Trophoblast cell (in vitro differentiated cells and primary cell): Measurements from ENCODE around the gene AP1G1.
A peak's percentile ranks its signal among the peaks of the same experiment; 100 is the strongest.

Experiments
- DNase-seq, 2 donors: peaks; one replicate each; pipeline ENCODE4 v3.0.0-alpha.2; 2016
- H2AFZ ChIP-seq: 2 replicates; pipeline ENCODE4 v1.6.1; 2013; ENCODE audit warnings: low read length, moderate library complexity, mild to moderate bottlenecking; ENCODE audit not compliant: insufficient read depth, poor library complexity
- H2AK5ac ChIP-seq: 2 replicates; pipeline ENCODE4 v1.6.1; 2013; ENCODE audit warnings: mild to moderate bottlenecking, low read length
- H2BK120ac ChIP-seq: 2 replicates; pipeline ENCODE4 v1.6.1; 2013; ENCODE audit warnings: low read length, mild to moderate bottlenecking, moderate library complexity; ENCODE audit not compliant: insufficient read depth, poor library complexity
- H2BK12ac ChIP-seq: 2 replicates; pipeline ENCODE4 v1.6.1; 2013; ENCODE audit warnings: mild to moderate bottlenecking, low read length, moderate library complexity
- H2BK5ac ChIP-seq: 2 replicates; pipeline ENCODE4 v1.6.1; 2013; ENCODE audit warnings: low read length, low read depth, moderate library complexity, mild to moderate bottlenecking; ENCODE audit not compliant: poor library complexity
- H3K14ac ChIP-seq: 2 replicates; pipeline ENCODE4 v1.6.1; 2013; ENCODE audit warnings: mild to moderate bottlenecking, low read length
- H3K18ac ChIP-seq: 2 replicates; pipeline ENCODE4 v1.6.1; 2013; ENCODE audit warnings: mild to moderate bottlenecking, low read length
- H3K23ac ChIP-seq: 2 replicates; pipeline ENCODE4 v1.6.1; 2013; ENCODE audit warnings: low read length
- H3K27ac ChIP-seq: 2 replicates; pipeline ENCODE4 v1.5.1; 2013; ENCODE audit warnings: low read depth, mild to moderate bottlenecking, inconsistent platforms, low read length, moderate library complexity
- H3K27me3 ChIP-seq: 2 replicates; pipeline ENCODE4 v1.6.1; 2013; ENCODE audit warnings: inconsistent platforms, mild to moderate bottlenecking, low read length, moderate library complexity; ENCODE audit not compliant: insufficient read depth
- H3K36me3 ChIP-seq, 2 experiments: 1 replicate in 1 of 2; 2 replicates in 1 of 2; pipeline ENCODE4 v1.6.1; 2013; ENCODE audit warnings: low read length in 2 of 2, mild to moderate bottlenecking in 2 of 2, moderate library complexity in 1 of 2; ENCODE audit not compliant: insufficient read depth in 2 of 2, control insufficient read depth in 1 of 2
- H3K4ac ChIP-seq: 2 replicates; pipeline ENCODE4 v1.6.1; 2013; ENCODE audit warnings: low read depth, mild to moderate bottlenecking, low read length, moderate library complexity
- H3K4me1 ChIP-seq, 2 experiments: 1 replicate in 1 of 2; 2 replicates in 1 of 2; pipeline ENCODE4 v1.6.1; 2013; ENCODE audit warnings: low read length in 2 of 2, mild to moderate bottlenecking in 2 of 2, moderate library complexity in 1 of 2; ENCODE audit not compliant: insufficient read depth in 2 of 2, control insufficient read depth in 1 of 2
- H3K4me2 ChIP-seq: 2 replicates; pipeline ENCODE4 v1.6.1; 2013; ENCODE audit warnings: inconsistent platforms, mild to moderate bottlenecking, low read length, moderate library complexity
- H3K4me3 ChIP-seq: 2 replicates; pipeline ENCODE4 v1.5.1; 2013; ENCODE audit warnings: mild to moderate bottlenecking, low read depth, low read length, inconsistent platforms
- H3K79me1 ChIP-seq: one replicate; pipeline ENCODE4 v1.6.1; 2013; ENCODE audit warnings: low read length
- H3K79me2 ChIP-seq: 2 replicates; pipeline ENCODE4 v1.6.1; 2013; ENCODE audit warnings: low read length, mild to moderate bottlenecking; ENCODE audit not compliant: control insufficient read depth, insufficient read depth, poor library complexity
- H3K9ac ChIP-seq: 2 replicates; pipeline ENCODE4 v1.6.1; 2013; ENCODE audit warnings: mild to moderate bottlenecking, low read length
- H3K9me3 ChIP-seq: 2 replicates; pipeline ENCODE4 v1.6.1; 2013; ENCODE audit warnings: low read depth, mild to moderate bottlenecking, control low read depth, inconsistent platforms, low read length; ENCODE audit not compliant: insufficient read depth
- H4K12ac ChIP-seq: 2 replicates; pipeline ENCODE4 v1.6.1; 2013; ENCODE audit warnings: low read depth, mild to moderate bottlenecking, low read length, moderate library complexity
- H4K8ac ChIP-seq: 2 replicates; pipeline ENCODE4 v1.6.1; 2013; ENCODE audit warnings: low read depth, mild to moderate bottlenecking, low read length, moderate library complexity
- H4K91ac ChIP-seq: one replicate; pipeline ENCODE4 v1.6.1; 2013; ENCODE audit warnings: low read depth, mild to moderate bottlenecking, low read length, moderate library complexity
- WGBS: extraction: QIAGEN DNeasy Blood & Tissue Kit; methylation state at CpG from one replicate; pipeline ENCODE4 v1.1.7; 2013; ENCODE audit warnings: missing lambda C conversion rate; ENCODE audit not compliant: insufficient read length, insufficient coverage; ENCODE audit errors: extremely low coverage; 5-methylcytosine and 5-hydroxymethylcytosine counted together

Gene AP1G1

DNA sequence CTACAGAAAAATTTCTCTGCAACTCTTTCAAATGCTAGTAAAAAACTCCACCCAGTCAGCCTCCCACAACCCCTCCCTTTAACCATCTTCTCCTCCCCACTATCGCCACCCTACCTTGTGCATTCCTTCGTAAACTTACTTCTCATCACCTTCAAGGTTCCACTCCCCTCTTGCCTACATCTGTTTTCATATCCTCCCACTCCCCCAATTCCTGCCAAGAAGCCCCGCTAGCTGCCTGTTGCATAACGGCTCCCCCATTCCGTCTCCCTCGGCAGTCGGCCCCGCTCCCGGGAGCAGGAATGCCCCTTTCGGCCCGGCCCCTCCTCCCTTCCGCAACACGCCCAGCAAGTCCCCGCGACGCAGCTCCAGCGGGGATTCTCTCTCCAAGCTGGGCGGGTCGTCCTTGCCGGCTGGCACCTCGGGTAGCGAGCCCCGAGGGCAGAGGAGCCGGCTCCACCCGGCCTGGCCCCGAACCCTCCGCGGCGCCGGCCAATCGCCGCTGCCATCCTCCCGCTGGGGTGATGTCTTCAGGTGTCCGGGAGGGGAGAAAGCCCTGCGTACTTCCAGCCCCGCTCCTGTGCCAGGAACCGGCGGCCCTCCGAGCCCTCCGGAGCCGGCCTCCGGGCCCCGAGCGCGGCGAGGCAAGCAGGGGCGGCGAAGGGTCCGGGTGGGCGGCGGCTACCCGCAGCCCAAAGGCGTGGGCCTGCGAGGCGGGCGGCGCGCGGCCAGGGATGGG is 85.7 kb downstream of the AP1G1 start:
- WGBS: no CpG with 5 or more reads among the region's 59 CpGs
- peak overlapping the region; percentile 89 for H3K4me3 ChIP-seq

GRCh38 chr16:71721066-71721740 is 87.4 kb downstream of the AP1G1 start:
- Histone ChIP-seq H3K79me2 (peaks cover 5% of the 10 kb centered on the region), H3K79me1 (peaks cover 5% of the 10 kb centered on the region), H2BK5ac (no peak overlapping the region), H2AFZ (no peak overlapping the region), H3K27me3 (no peaks in the 10 kb centered on the region), H4K91ac (no peak overlapping the region), H2BK12ac (no peak overlapping the region), H2BK120ac (no peak overlapping the region), H3K14ac (no peak overlapping the region), H3K23ac (no peak overlapping the region), H3K4me3 (no peak overlapping the region), H4K12ac (no peak overlapping the region), H3K9ac (no peak overlapping the region), H3K18ac (no peak overlapping the region), H3K4ac (no peak overlapping the region), H2AK5ac (no peak overlapping the region), H3K36me3 (no peaks in the 10 kb centered on the region), H3K4me2 (no peak overlapping the region), H4K8ac (no peak overlapping the region), H3K4me1 (no peaks in the 10 kb centered on the region), H3K9me3 (no peaks in the 10 kb centered on the region), H3K27ac (no peak overlapping the region)
- no peak for DNase-seq
- WGBS: no CpG with 5 or more reads among the region's 8 CpGs

More for the DNA sequence above, 85.7 kb downstream of the AP1G1 start:
- no peaks in the 10 kb centered on the region for H3K36me3 ChIP-seq
- peak overlapping the region; percentile 22 for H2BK5ac ChIP-seq
- DNase-seq: peak; percentile 62 to 66
- H3K4me2 ChIP-seq: peak overlapping the region; percentile 95
- H2BK120ac ChIP-seq: peak overlapping the region; percentile 43
- no peaks in the 10 kb centered on the region for H3K4me1 ChIP-seq
- no peaks in the 10 kb centered on the region for H3K9me3 ChIP-seq
- H3K27me3 ChIP-seq: no peaks in the 10 kb centered on the region
- peak overlapping the region; percentile 66 for H3K18ac ChIP-seq
- no peak overlapping the region for H2BK12ac ChIP-seq
- peak overlapping the region; percentile 87 for H3K9ac ChIP-seq
- peaks cover 5% of the 10 kb centered on the region for H3K79me1 ChIP-seq
- H3K23ac ChIP-seq: no peak overlapping the region
- H4K12ac ChIP-seq: peak overlapping the region; percentile 4
- H3K79me2 ChIP-seq: peaks cover 5% of the 10 kb centered on the region
- no peak overlapping the region for H3K4ac ChIP-seq
- peak overlapping the region; percentile 65 for H3K27ac ChIP-seq
- peak overlapping the region; percentile 91 for H3K14ac ChIP-seq
- peak overlapping the region; percentile 97 for H2AFZ ChIP-seq
- peak overlapping the region; percentile 86 for H4K91ac ChIP-seq
- no peak overlapping the region for H2AK5ac ChIP-seq
- H4K8ac ChIP-seq: peak overlapping the region; percentile 77

GRCh38 chr16:71712501-71712900 is 96.1 kb downstream of the AP1G1 start:
- Histone ChIP-seq H3K27me3 (no peaks in the 10 kb centered on the region), H3K4me1 (peaks cover 16 to 18% of the 10 kb centered on the region in 2 experiments), H3K79me1 (peaks cover 3% of the 10 kb centered on the region), H2AFZ (no peak overlapping the region), H3K4me3 (no peak overlapping the region), H3K9me3 (no peaks in the 10 kb centered on the region), H2AK5ac (no peak overlapping the region), H2BK5ac (no peak overlapping the region), H3K4me2 (no peak overlapping the region), H4K91ac (no peak overlapping the region), H3K18ac (no peak overlapping the region), H2BK120ac (no peak overlapping the region), H3K14ac (no peak overlapping the region), H3K23ac (no peak overlapping the region), H4K12ac (no peak overlapping the region), H3K4ac (no peak overlapping the region), H2BK12ac (no peak overlapping the region), H3K36me3 (peaks cover 3 to 4% of the 10 kb centered on the region in 2 experiments), H3K79me2 (peaks cover 2% of the 10 kb centered on the region), H3K27ac (no peak overlapping the region), H3K9ac (no peak overlapping the region), H4K8ac (no peak overlapping the region)
- WGBS: no CpG with 5 or more reads among the region's 1 CpG
- DNase-seq: no peak

DNA sequence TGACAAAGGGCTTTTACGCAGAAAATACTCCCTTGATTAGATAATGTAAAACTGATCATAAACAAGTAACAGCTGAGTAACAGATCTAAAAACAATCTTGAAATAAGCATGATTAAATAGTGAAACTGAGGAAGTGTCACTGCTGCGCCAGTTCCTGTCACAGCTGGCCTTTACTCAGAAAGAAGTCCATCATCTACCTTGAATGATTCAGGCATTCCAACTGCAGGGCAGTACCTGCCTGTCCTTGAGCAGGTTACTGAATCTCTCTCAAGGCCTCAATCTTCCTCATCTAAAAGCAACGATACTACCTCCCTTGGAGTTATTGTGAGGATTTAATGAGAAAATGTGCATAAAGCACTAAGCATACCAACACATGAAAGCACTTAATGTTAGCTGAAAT is 96.8 kb downstream of the AP1G1 start:
- no CpG with 5 or more reads among the region's 3 CpGs for WGBS
- H3K79me1 ChIP-seq: peaks cover 3% of the 10 kb centered on the region

More for the DNA sequence above, 96.8 kb downstream of the AP1G1 start:
- H3K4me1 ChIP-seq: peaks cover 16 to 21% of the 10 kb centered on the region in 2 experiments
- H3K36me3 ChIP-seq: peaks cover 3 to 4% of the 10 kb centered on the region in 2 experiments
- no peak overlapping the region for H3K27ac ChIP-seq
- H3K9me3 ChIP-seq: no peaks in the 10 kb centered on the region
- no peak overlapping the region for H2BK12ac ChIP-seq
- H4K8ac ChIP-seq: no peak overlapping the region
- no peak for DNase-seq
- no peak overlapping the region for H4K12ac ChIP-seq
- no peak overlapping the region for H3K4me2 ChIP-seq
- H3K18ac ChIP-seq: no peak overlapping the region
- no peak overlapping the region for H3K4ac ChIP-seq
- H3K23ac ChIP-seq: no peak overlapping the region
- no peak overlapping the region for H2BK120ac ChIP-seq
- H4K91ac ChIP-seq: no peak overlapping the region
- H3K79me2 ChIP-seq: peaks cover 2% of the 10 kb centered on the region
- no peak overlapping the region for H2AK5ac ChIP-seq
- H3K14ac ChIP-seq: no peak overlapping the region
- no peak overlapping the region for H2BK5ac ChIP-seq
- no peak overlapping the region for H3K4me3 ChIP-seq
- no peak overlapping the region for H3K9ac ChIP-seq
- no peak overlapping the region for H2AFZ ChIP-seq
- H3K27me3 ChIP-seq: no peaks in the 10 kb centered on the region
